ENCODE data around the gene TMEM238.

The TMEM238 gene

DNA sequence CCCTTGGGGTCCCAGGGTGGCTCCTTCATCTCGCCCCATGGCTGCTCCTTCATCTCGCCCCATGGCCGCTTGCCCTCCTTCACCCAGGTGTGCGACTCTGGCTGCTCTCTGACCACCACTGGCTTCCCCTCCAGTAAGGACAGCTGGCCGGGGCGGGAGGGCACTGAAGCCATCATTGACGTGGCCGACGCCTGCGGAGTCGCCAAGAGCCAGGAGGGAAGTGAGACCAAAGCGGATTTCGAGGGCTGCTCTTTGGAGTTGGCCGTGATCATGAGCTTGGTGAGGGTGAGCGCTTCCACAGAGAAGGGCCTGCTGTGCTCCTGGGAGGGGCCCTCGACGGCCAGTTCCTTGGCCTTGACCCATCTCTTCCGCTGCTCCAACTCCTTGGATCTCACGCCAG lies 25.6 kb downstream of the TMEM238 start:
- no peak for DNase-seq (ENCODE audit: low read depth)

DNA sequence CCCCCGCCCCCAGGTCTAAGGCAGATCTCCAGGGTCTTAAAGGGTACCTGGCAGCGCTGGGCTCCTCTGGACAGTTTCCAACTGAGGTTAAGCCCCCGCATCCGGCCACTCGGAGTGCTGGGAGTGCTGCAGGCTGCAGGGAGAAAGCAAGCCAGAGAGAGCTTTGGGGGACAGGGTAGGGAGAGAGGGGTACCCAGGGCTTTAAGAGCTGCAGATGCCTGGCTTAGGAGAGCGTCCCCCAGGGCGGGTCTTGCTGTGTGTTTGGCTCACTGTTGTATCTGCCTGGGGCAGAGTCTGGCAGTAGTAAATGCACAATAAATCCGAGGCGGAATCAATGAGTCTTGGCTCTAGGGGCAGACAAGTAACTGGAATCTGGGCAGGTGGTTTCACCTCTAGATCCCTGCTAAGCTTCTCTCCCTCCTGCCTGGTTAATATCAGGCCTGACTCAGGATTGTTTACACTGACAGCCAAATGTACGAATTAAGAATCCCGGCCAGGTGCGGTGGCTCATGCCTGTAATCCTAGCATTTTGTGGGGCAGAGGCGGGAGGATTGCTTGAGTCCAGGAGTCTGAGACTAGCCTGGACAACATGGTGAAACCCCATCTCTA lies 28.8 kb downstream of the TMEM238 start:
- DNase-seq (ENCODE audit: low read depth): no peak

GRCh38 chr19:55354698-55355212 lies 29.3 kb downstream of the TMEM238 start, which contains the start of gene COX6B2:
COX6B2 (minus strand) TSS chr19:55354719; CDS start chr19:55354521, 198 bp downstream.
- DNase-seq (ENCODE audit: low read depth): no peak

- no peak for DNase-seq (ENCODE audit: low read depth)
Measured at GRCh38 chr19:55353803-55354697, 30.0 kb downstream of the TMEM238 start.

- DNase-seq (ENCODE audit: low read depth): no peak
Measured at GRCh38 chr19:55353356-55353802, 30.7 kb downstream of the TMEM238 start.

DNA sequence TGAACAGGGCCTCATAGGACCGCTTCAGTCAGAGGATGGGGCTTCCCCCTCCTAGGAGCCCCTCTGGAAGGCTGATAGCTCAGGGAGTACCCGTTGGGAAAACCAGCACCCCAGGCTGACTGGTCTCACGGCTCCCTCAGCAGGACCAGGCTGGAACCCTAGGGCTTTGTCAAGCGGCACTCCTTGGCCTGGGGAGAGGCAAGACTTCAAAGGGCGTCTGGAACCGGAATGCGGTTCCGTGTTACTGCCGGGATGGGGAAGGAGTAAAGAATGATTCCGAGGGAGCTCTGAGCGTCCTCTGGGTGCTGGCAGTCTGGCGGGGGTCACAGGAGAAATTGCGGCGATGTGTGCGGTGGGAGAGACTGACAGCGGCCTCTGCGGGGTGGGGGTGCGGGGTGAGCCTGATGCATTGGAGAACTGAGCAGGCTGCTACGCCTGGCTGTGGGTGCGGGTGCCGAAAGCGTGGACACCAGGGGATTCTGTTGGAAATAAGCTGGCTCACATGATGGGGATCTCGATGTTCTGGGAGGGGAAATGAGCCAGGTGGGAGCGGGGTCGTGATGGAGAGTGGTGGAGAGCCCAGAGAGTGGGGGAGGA lies 31.4 kb downstream of the TMEM238 start:
- no peak for DNase-seq (ENCODE audit: low read depth)

GRCh38 chr19:55352040-55352439 lies 32.1 kb downstream of the TMEM238 start:
- DNase-seq (ENCODE audit: low read depth): no peak

DNA sequence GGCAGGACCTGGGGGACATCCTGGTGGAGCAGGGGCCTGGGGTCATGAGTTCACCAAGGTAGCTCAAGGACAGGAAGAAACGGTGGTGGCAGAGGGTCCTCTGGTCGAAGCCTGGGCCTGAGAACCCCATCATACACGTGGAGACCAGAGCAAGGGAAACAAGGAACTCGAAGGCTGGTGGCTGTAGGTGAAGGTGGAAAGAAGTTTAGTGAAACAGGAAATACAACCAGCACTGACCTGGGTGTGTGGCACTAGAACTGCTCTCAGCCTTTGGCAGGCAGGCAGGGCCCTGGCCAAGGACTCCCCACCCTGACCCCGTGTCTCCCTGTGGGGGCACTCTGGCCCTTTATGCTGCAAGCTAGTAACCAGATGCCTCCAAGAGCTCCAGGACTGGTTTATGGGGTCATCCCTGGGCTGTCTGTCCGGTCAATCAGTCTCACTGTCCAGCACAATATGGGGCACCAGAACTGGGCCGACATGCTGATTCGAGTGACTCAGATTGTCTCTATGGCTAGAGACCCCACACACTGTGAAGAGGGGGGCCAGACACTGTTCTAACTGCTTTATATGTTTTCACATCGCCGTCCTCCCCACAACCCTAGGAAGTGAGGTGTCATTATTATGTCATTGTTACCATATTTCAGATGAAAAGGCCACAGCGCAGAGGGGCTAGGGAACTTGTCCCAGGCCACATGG lies 33.3 kb downstream of the TMEM238 start:
- no peak for DNase-seq (ENCODE audit: low read depth)

DNA sequence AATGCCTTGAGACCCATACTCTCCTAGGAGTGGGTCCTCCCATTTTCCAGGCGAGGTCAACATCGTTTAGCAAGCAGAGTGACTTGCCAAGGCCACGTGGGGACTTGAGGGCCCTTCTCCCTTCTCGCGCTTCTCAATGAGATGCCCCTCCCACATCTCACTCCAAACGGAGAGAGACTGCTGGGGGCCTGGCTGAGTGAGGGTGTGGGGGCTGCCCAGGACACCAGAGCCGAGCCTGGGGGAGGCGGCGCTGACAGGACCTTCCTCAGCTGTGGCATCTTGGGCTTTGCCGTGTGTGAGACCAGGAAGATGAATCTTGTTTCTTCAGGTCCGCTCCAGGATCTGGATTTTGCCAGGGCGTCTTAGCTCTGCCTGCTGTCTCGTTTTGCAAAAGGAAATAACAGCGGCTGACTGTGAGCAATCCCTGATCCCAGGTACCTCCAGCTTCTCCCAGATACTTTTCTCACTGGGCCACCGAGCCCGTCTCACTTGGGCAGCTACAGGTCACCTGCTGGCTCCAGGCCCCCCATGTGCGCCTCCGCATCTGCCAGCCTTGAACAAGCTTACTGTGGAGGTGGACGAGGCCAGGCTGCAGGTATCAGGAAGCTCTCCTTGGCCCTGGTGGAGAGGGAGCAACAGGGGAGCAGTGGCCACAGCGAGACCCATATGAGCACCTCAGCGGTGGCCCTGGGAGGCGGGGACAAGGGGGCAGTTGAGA lies 35.6 kb downstream of the TMEM238 start:
- DNase-seq (ENCODE audit: low read depth): no peak

DNA sequence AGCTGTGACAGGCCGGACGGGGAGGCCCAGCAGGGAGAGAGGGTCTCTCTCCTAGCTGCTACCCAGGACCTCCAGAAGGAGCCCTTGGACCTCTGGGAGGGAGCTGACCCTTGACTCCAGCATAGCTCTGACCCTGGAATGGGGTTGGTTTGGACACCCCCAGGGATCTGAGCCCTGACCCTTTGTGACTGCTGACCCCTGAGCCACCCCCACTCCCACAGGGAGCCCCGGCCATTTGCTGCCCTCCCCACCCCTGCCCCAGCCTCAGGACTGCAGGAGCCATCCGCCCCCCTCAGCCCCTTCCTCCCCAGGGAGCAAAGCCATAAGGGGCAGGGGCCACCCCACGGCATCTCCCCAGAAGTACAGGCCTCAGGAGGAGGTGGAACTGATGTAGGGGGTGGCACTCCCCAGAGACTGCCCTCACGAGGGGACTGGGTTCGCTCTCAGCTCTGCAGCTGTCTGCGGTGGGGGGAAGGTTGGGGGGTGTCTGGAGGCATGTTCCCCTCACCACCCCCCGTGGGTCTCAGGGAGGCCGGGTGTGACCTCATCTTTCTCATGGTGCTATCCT lies 36.6 kb downstream of the TMEM238 start:
- DNase-seq (ENCODE audit: low read depth): no peak

DNA sequence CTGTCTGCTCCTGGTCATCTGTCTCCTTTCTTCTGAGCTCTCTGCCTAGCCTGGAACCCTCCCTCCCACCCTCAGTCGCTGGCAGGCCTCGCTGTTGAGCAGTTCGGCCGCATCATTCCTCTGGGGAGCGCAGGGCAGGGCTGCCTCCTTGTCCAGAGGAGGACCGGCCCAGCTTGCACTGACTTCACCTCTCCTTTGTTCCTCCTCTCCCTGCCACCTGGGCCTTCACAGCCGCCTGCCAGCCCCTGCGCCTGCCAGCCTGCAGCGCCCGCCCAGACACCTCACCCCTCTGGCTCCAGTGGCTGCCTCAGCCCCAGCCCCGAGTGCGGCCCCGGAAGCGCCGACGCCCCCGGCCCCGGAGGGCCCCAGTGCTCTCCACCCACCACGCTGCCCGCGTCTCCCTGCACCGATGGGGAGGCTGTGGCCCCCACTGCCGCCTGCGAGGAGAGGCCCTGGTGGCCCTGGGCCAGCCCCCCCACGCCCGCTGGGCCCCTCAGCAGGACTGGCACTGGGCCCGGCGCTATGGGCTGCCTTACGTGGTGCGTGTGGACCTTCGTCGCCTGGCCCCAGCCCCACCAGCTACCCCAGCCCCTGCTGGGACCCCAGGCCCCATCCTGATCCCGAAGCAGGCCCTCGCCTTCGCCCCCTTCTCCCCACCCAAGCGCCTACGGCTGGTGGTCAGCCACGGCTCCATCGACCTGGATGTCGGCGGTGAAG lies 37.2 kb downstream of the TMEM238 start:
- DNase-seq (ENCODE audit: low read depth): no peak

- no peak for DNase-seq (ENCODE audit: low read depth)
Measured at GRCh38 chr19:55345818-55346724, 38.0 kb downstream of the TMEM238 start.

- no peak for DNase-seq (ENCODE audit: low read depth)
Measured at GRCh38 chr19:55345101-55345817, 38.8 kb downstream of the TMEM238 start.

- no peak for DNase-seq (ENCODE audit: low read depth)
Measured at GRCh38 chr19:55344444-55344843, 39.6 kb downstream of the TMEM238 start.

DNA sequence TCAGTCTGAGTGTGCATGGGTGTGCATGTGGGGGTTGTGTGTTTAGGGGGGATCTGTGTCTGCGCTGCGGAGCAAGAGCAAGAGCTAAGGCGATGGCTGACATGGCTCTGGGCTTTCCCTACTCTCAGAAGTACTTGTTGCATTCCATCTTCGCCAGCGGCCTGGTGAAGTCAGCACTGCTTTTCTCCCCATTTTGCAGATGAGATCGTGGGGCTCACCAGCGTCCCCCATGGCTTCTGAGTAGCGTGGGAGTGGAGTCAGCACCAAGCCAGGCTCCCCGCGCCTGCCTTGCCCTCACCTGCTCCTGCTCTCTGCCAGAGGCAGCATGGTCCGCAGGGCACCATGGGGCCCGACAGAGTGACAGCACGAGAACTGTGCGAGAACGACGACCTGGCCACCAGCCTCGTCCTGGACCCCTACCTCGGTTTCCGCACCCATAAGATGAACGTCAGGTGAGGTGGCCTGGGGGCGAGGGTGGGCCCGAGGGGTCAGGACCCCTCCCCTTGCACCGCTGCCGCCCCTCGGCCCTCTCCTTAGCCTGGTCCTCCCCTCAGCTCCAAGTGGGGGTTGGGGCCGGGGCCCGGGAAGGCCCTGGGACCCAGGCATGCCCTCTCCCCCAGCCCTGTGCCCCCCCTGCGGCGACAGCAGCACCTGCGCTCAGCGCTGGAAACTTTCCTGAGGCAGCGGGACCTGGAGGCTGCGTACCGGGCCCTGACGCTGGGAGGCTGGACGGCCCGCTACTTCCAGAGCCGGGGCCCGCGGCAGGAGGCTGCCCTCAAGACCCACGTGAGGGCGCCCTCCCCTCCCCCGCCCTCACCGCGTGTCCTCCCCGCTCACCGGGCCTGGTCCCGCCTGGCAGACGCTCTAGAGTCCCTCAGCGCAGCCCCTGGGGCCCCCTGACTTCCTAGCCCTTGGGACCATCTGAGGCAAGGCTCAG lies 42.2 kb downstream of the TMEM238 start:
- DNase-seq (ENCODE audit: low read depth): no peak

- DNase-seq (ENCODE audit: low read depth): peak; percentile 24
Measured at GRCh38 chr19:55341171-55341588, 42.9 kb downstream of the TMEM238 start.

- no peak for DNase-seq (ENCODE audit: low read depth)
Measured at GRCh38 chr19:55340784-55341147, 43.3 kb downstream of the TMEM238 start.
